RPMI7951 (cell line): ENCODE measurements around the gene PTPN5. TPM values are rescaled to one million over a fixed set of nuclear protein-coding genes. Genes with fewer than 3 reads are reported as not detected.
"Not testable (repeated sequence)": the region's sequence is repeated elsewhere in the genome, so short reads cannot be mapped to it uniquely, and the experiment has no call there.

Source experiments
- DNase-seq: peaks from one replicate; pipeline ENCODE4 v3.0.0-alpha.2; 2012; ENCODE audit warnings: low read depth
- total RNA-seq: library from RNA; depleted of rRNA; stranded (reverse); fragments of >200 nt; shearing (Covaris generic); gene quantifications from 2 replicates; pipeline ENCODE4 v1.2.3, GENCODE V29; 2014

Gene PTPN5
- total RNA-seq, 1 experiment from 2014 or later = not detected

GRCh38 chr11:18710545-18710944 is 81.1 kb downstream of the PTPN5 start:
- DNase-seq = no peak

GRCh38 chr11:18709414-18709813 is 82.2 kb downstream of the PTPN5 start:
- no peak for DNase-seq

- DNase-seq = no peak
Observed at GRCh38 chr11:18707811-18708340, 83.7 kb downstream of the PTPN5 start.

- peak; percentile 45 for DNase-seq
Observed at GRCh38 chr11:18706330-18707243, 85.0 kb downstream of the PTPN5 start.

- DNase-seq = no peak
Observed at GRCh38 chr11:18705651-18706281, 85.8 kb downstream of the PTPN5 start.

- no peak for DNase-seq
Observed at GRCh38 chr11:18704698-18705097, 86.9 kb downstream of the PTPN5 start.

- DNase-seq = no peak
Observed at GRCh38 chr11:18704045-18704645, 87.5 kb downstream of the PTPN5 start.

- no peak for DNase-seq
Observed at GRCh38 chr11:18703001-18703763, 88.4 kb downstream of the PTPN5 start.

- DNase-seq = no peak
Observed at GRCh38 chr11:18701614-18702216, 89.9 kb downstream of the PTPN5 start.

GRCh38 chr11:18700872-18701271 is 90.7 kb downstream of the PTPN5 start:
- no peak for DNase-seq

GRCh38 chr11:18700375-18700774 is 91.2 kb downstream of the PTPN5 start:
- peak; percentile 10 for DNase-seq

- DNase-seq = no peak
Observed at GRCh38 chr11:18699848-18700261, 91.7 kb downstream of the PTPN5 start.

- DNase-seq = no peak
Observed at GRCh38 chr11:18699269-18699596, 92.4 kb downstream of the PTPN5 start.

GRCh38 chr11:18698341-18699268 is 93.0 kb downstream of the PTPN5 start, which contains the start of gene TMEM86A:
TSS of gene TMEM86A (plus strand) at chr11:18698779. CDS start at chr11:18698887, 108 bp downstream.
- DNase-seq = peak; percentile 80

GRCh38 chr11:18697576-18697975 is 94.0 kb downstream of the PTPN5 start:
- DNase-seq = no peak

- DNase-seq = peak; percentile 25
Observed at GRCh38 chr11:18696638-18697225, 94.9 kb downstream of the PTPN5 start.

- no peak for DNase-seq
Observed at GRCh38 chr11:18692941-18693760, 98.4 kb downstream of the PTPN5 start.

- not testable (repeated sequence) for DNase-seq
Observed at GRCh38 chr11:18691467-18692140, 100.0 kb downstream of the PTPN5 start.
